Type B pancreatic cell (in vitro differentiated cells): ENCODE data around the gene ATP2A2. TPM values are rescaled to one million over a fixed set of nuclear protein-coding genes. Genes with fewer than 3 reads are reported as not detected.

ENCODE experiments used
- DNase-seq: peaks from one replicate; pipeline ENCODE4 v3.0.0; 2021; ENCODE audit warnings: mixed read lengths; ENCODE audit not compliant: unreplicated experiment; ENCODE audit errors: extremely low spot score
- H3K27ac Mint-ChIP-seq: 2 replicates; pipeline ENCODE4 v1.8.0; 2021; ENCODE audit warnings: mild to moderate bottlenecking, mixed read lengths
- H3K27me3 Mint-ChIP-seq: 2 replicates; pipeline ENCODE4 v1.8.0; 2021; ENCODE audit warnings: mixed read lengths
- H3K36me3 Mint-ChIP-seq: 2 replicates; pipeline ENCODE4 v1.8.0; 2021; ENCODE audit warnings: mixed read lengths
- H3K4me1 Mint-ChIP-seq: one replicate; pipeline ENCODE4 v1.8.0; 2021; ENCODE audit warnings: mixed read lengths; ENCODE audit not compliant: unreplicated experiment
- H3K4me3 Mint-ChIP-seq: 2 replicates; pipeline ENCODE4 v1.8.0; 2021; ENCODE audit warnings: mild to moderate bottlenecking, mixed read lengths
- H3K9me3 Mint-ChIP-seq: 2 replicates; pipeline ENCODE4 v1.8.0; 2021; ENCODE audit warnings: mixed read lengths
- total RNA-seq: library from RNA; stranded (reverse); gene quantifications from 2 replicates; pipeline ENCODE4 v1.2.1, GENCODE V29; 2021; ENCODE audit warnings: low replicate concordance
- TF ChIP-seq, protein P1 (sequence below): fragments of 200-600 bp; sonication (generic); conservative IDR thresholded peaks from 2 replicates; pipeline ENCODE4 v1.5.0; 2021; ENCODE audit warnings: antibody characterized with exemption, mild to moderate bottlenecking

ATP2A2 gene
- total RNA-seq, 1 donor from 2014 or later, result 203 TPM

GRCh38 chr12:110262442-110263388 lies 18.3 kb upstream of the ATP2A2 start:
- Mint-ChIP-seq H3K27me3 (no peaks in the 10 kb centered on the region), H3K27ac (peak overlapping the region; percentile 25), H3K4me1 (peaks cover 26% of the 10 kb centered on the region), H3K36me3 (no peaks in the 10 kb centered on the region), H3K4me3 (no peak overlapping the region), H3K9me3 (no peaks in the 10 kb centered on the region)
- no peak for DNase-seq
- TF ChIP-seq, protein P1, sequence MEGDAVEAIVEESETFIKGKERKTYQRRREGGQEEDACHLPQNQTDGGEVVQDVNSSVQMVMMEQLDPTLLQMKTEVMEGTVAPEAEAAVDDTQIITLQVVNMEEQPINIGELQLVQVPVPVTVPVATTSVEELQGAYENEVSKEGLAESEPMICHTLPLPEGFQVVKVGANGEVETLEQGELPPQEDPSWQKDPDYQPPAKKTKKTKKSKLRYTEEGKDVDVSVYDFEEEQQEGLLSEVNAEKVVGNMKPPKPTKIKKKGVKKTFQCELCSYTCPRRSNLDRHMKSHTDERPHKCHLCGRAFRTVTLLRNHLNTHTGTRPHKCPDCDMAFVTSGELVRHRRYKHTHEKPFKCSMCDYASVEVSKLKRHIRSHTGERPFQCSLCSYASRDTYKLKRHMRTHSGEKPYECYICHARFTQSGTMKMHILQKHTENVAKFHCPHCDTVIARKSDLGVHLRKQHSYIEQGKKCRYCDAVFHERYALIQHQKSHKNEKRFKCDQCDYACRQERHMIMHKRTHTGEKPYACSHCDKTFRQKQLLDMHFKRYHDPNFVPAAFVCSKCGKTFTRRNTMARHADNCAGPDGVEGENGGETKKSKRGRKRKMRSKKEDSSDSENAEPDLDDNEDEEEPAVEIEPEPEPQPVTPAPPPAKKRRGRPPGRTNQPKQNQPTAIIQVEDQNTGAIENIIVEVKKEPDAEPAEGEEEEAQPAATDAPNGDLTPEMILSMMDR, result no peak

- Mint-ChIP-seq H3K27ac (peak overlapping the region; percentile 56), H3K9me3 (no peaks in the 10 kb centered on the region), H3K27me3 (no peaks in the 10 kb centered on the region), H3K4me1 (peaks cover 47% of the 10 kb centered on the region), H3K4me3 (peak overlapping the region; percentile 34), H3K36me3 (no peaks in the 10 kb centered on the region)
- no peak for DNase-seq
- TF ChIP-seq, protein P1, result no peak
Measured at GRCh38 chr12:110266381-110266960, 14.6 kb upstream of the ATP2A2 start.

DNA sequence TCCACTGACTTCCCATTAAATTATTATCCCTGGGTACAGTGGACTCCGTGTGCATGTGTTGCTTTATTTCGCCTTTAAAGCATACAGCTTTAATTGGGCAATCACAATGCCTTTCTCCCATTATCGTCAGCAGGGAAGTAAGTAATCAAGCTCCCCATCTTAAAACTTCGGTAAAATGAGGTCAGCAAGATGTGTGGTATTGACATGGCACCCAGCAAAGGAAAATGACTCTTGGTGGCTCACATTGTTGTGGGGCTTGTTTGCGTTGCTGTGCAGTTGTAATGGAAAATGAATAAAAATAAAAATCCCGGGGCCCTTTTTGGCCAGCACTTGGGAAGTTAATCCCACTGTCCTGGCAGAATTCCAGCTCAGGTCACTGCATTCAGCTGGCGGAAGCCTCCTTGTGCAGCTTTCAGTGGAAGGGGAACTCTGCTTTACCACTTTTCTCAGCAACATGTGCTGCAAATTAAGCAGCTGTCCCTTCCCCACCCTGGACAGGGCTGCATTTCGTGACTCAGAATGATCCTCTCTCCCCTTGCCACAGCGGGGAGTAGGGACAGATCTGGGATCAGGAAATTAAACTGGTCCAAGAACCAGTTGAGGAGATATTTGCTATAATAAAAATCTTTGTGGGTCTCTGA lies 13.9 kb upstream of the ATP2A2 start:
- TF ChIP-seq, protein P1, result no peak
- Mint-ChIP-seq H3K36me3 (no peaks in the 10 kb centered on the region), H3K27me3 (no peaks in the 10 kb centered on the region), H3K27ac (no peak overlapping the region), H3K4me1 (peaks cover 52% of the 10 kb centered on the region), H3K4me3 (peak overlapping the region; percentile 34), H3K9me3 (no peaks in the 10 kb centered on the region)
- no peak for DNase-seq

GRCh38 chr12:110269622-110270124 lies 11.4 kb upstream of the ATP2A2 start:
- Mint-ChIP-seq H3K36me3 (peaks cover 3% of the 10 kb centered on the region), H3K9me3 (no peaks in the 10 kb centered on the region), H3K27me3 (no peaks in the 10 kb centered on the region), H3K4me3 (peak overlapping the region; percentile 34), H3K4me1 (peaks cover 55% of the 10 kb centered on the region), H3K27ac (peak overlapping the region; percentile 42)
- TF ChIP-seq, protein P1, result no peak
- no peak for DNase-seq

DNA sequence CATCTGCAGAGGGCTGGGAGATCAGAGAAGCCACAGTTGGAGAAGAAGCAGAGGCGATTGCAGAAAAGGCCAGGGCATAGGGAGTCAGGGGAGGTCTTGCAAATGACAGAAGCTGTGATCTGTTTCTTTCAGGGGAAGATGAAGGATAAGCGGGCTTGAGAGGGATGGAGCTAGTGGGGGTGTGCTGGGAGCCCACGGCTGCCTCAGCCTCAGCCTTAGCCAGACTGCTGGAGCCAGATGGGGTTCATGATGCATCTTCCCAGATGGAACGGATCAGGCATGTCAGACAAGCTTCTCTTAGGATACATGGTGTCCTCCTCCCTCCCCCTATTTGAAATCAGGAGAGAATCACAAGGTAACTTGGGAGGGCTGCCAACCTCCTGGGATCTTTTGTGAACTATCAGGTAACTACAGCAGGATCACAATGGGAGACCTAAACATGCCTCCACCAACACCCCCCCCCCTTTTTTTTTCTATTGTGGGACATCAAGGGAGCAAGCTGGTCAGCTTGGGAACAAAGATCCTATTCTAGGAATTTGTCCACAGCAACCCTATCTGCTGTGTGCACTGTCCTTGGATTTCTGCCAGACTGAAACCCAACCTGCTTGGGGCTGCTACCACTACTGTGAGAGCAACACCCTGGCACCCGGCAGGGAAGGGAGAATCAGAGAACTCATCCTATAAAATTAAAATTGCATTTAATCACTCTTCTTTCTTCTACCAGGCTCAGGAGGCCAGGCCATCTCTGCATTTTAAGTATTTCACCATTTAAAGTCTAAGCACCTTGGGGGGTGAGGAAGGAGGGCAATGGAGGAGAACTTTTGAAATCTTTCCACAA lies 10.7 kb upstream of the ATP2A2 start:
- Mint-ChIP-seq H3K9me3 (no peaks in the 10 kb centered on the region), H3K4me1 (peaks cover 55% of the 10 kb centered on the region), H3K27ac (peak overlapping the region; percentile 42), H3K36me3 (peaks cover 3% of the 10 kb centered on the region), H3K4me3 (peak overlapping the region; percentile 34), H3K27me3 (no peaks in the 10 kb centered on the region)
- DNase-seq, result no peak
- TF ChIP-seq, protein P1, result no peak
